ENCODE measurements around the gene APBA3. TPM values are rescaled to one million over a fixed set of nuclear protein-coding genes. Genes with fewer than 3 reads are reported as not detected.

APBA3 gene, protein sequence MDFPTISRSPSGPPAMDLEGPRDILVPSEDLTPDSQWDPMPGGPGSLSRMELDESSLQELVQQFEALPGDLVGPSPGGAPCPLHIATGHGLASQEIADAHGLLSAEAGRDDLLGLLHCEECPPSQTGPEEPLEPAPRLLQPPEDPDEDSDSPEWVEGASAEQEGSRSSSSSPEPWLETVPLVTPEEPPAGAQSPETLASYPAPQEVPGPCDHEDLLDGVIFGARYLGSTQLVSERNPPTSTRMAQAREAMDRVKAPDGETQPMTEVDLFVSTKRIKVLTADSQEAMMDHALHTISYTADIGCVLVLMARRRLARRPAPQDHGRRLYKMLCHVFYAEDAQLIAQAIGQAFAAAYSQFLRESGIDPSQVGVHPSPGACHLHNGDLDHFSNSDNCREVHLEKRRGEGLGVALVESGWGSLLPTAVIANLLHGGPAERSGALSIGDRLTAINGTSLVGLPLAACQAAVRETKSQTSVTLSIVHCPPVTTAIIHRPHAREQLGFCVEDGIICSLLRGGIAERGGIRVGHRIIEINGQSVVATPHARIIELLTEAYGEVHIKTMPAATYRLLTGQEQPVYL
- 13.1 TPM for polyA plus RNA-seq (2013, experiment 1 of 2)
- polyA plus RNA-seq (2013, experiment 2 of 2), result 14.3 TPM

DNA sequence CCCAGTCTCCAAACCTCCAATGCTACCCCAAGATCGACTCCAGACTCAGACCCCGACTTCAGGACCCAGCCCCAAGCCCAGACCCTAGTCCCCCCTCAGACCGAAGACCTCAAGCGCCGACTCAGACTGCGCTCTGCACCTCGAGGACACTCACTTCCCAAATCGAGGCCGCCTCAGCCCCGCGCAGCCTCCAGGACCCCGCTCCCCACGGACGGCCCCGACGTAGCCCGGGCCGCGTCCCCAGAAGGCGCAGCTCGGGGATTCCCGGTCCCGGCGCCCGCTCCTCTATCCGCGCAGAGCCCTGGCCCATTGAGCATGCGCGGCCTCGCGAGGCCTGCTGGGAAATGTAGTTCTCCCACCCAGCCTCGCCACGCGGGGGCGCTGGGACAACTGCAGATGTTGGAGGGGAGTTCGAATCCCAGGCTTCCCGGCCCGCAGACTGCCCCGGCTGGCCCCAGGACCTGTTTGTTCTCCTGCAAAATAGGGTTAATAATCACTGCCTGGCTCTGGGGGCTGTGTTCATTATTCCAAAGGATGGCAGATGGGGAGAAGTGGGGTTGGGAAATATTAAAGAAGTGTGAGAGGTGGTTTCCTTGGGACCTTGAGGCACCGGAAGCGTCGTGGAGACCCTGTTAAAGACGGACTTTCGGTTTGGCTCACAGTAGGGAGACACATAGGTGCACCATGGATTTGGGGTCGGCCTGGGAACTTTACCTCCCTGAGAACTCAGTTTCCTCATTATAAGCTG, at the start of gene APBA3:
APBA3 (minus strand) TSS at position 311 of the 748 bp plus-strand sequence. CDS start 1,428 bp downstream, outside the sequence.
- Histone ChIP-seq H3K23ac (ENCODE audit: low read length) (no peak within 1 kb of the TSS), H3K4me1 (ENCODE audit: control insufficient read depth, low read depth, low read length) (no peaks in the 10 kb centered on the region), H3K4me3 (ENCODE audit: low read length) (peak within 1 kb of the TSS; percentile 96), H3K36me3 (ENCODE audit: control insufficient read depth, insufficient read depth, low read length) (no peaks in the 10 kb centered on the region), H3K56ac (ENCODE audit: low read length) (peak within 1 kb of the TSS; percentile 99), H2BK120ac (ENCODE audit: low read depth, low read length) (no peak within 1 kb of the TSS), H3K4me2 (ENCODE audit: low read length) (peak within 1 kb of the TSS; percentile 90), H3K27me3 (ENCODE audit: insufficient read depth, low read length, poor library complexity) (no peaks in the 10 kb centered on the region), H3K27ac (ENCODE audit: low read depth, low read length) (peak within 1 kb of the TSS; percentile 89), H3K18ac (ENCODE audit: low read length) (peak within 1 kb of the TSS; percentile 75), H2AK5ac (ENCODE audit: low read length) (no peak within 1 kb of the TSS), H2BK15ac (replicated peaks; ENCODE audit: low read depth) (no peak within 1 kb of the TSS), H4K8ac (ENCODE audit: low read depth, low read length) (peak within 1 kb of the TSS; percentile 30), H2BK5ac (ENCODE audit: low read length) (no peak within 1 kb of the TSS), H3K9ac (ENCODE audit: low read length) (peak within 1 kb of the TSS; percentile 99), H3K4ac (ENCODE audit: low read depth, low read length) (peak within 1 kb of the TSS; percentile 39), H3K79me1 (ENCODE audit: low read length) (peaks cover 4% of the 10 kb centered on the region), H3K79me2 (ENCODE audit: control insufficient read depth, insufficient read depth, low read length) (peaks cover 4% of the 10 kb centered on the region), H4K5ac (ENCODE audit: low read length) (no peak within 1 kb of the TSS)
- WGBS (ENCODE audit: extremely low coverage, insufficient coverage, low lambda C conversion rate), result no CpG with 5 or more reads among the region's 45 CpGs
- peak; percentile 93 for DNase-seq

DNA sequence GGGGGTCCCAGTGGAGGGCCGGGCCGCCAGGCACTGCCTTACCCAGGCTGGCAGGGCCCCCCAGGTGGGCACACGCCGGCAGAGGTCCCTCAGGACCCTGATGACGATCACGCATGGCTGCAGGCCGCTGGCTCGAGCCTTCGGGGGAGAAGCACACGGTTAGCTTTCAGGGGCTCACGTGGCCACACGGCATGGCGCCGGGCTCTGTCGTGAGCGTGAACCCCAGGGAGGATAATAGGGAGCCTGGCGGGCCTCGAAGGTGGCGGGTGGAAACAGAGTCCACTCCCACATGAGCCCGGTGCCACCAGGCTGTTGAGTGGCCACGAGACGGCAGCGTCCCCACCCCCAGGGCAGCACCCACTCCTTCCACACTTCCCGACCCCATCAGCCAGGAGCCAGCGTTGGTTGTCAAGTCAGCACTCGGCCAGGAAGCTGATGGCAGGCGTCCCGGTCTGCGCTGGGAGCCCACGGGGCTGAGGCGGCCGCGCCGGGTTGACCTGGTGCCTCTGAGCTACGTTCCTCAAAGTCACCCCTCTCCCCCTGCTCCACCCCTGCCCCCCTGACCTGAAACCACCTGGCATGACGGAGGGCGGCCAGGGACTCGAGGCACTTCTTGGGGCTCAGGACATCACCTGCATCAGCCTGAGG, 49.3 kb upstream of the APBA3 start:
- no peaks in the 10 kb centered on the region for H3K36me3 ChIP-seq (ENCODE audit: control insufficient read depth, insufficient read depth, low read length)
- no peak overlapping the region for H3K4me2 ChIP-seq (ENCODE audit: low read length)
- H3K27me3 ChIP-seq (ENCODE audit: insufficient read depth, low read length, poor library complexity), result no peaks in the 10 kb centered on the region
- no peak overlapping the region for H3K27ac ChIP-seq (ENCODE audit: low read depth, low read length)
- no peak overlapping the region for H4K8ac ChIP-seq (ENCODE audit: low read depth, low read length)
- H3K4me1 ChIP-seq (ENCODE audit: control insufficient read depth, low read depth, low read length), result no peaks in the 10 kb centered on the region
- no peak overlapping the region for H4K5ac ChIP-seq (ENCODE audit: low read length)
- no peak overlapping the region for H2BK5ac ChIP-seq (ENCODE audit: low read length)
- H3K23ac ChIP-seq (ENCODE audit: low read length), result no peak overlapping the region
- no peak for DNase-seq
- H3K4me3 ChIP-seq (ENCODE audit: low read length), result no peak overlapping the region
- no peaks in the 10 kb centered on the region for H3K79me2 ChIP-seq (ENCODE audit: control insufficient read depth, insufficient read depth, low read length)
- no peak overlapping the region for H3K9ac ChIP-seq (ENCODE audit: low read length)
- no peak overlapping the region for H2AK5ac ChIP-seq (ENCODE audit: low read length)
- H2BK15ac ChIP-seq (replicated peaks; ENCODE audit: low read depth), result no peak overlapping the region
- H3K56ac ChIP-seq (ENCODE audit: low read length), result no peak overlapping the region
- H2BK120ac ChIP-seq (ENCODE audit: low read depth, low read length), result no peak overlapping the region
- WGBS (ENCODE audit: extremely low coverage, insufficient coverage, low lambda C conversion rate), result no CpG with 5 or more reads among the region's 38 CpGs
- no peak overlapping the region for H3K18ac ChIP-seq (ENCODE audit: low read length)
- no peaks in the 10 kb centered on the region for H3K79me1 ChIP-seq (ENCODE audit: low read length)
- no peak overlapping the region for H3K4ac ChIP-seq (ENCODE audit: low read depth, low read length)

DNA sequence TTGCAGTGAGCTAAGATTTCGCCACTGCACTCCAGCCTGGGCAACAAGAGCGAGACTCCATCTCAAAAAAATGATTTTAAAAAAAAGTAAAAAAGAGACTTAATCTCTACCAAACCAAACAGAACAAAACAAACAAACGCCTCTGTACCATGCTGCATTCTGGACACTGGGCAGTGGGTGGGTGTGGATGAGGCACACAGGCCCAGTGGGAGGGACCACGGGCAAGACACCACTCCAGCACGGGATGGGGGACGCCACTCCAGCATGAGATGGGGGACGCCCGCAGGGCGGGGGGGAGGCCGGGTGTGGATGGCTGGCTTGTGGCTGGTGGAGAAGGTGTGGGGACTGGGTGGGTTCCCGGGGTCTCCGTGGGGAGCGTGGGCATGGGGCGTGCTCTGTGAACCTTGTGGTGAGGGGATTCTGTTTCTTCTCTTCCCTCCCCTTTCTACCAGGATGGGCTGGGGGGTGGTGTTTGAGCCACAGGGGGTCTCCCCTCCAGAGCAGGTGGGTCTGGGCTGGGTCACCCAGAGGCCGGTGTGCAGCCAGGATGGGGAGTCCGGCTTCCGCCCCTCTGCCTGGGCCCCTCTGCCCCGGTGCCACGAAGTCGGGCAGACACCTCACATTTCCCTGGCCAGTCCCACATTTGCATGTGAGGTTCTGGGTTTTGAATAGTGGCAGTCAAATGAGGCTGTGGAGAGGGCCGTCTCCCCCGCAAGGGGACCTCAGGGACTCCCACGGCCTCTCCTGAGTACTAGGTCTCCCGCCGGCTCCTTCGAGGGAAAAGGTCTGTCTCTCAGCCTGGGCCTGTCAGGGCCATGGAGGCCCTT, 48.6 kb upstream of the APBA3 start:
- no peak overlapping the region for H3K18ac ChIP-seq (ENCODE audit: low read length)
- no peak overlapping the region for H3K9ac ChIP-seq (ENCODE audit: low read length)
- no peaks in the 10 kb centered on the region for H3K79me1 ChIP-seq (ENCODE audit: low read length)
- H2BK5ac ChIP-seq (ENCODE audit: low read length), result no peak overlapping the region
- H4K5ac ChIP-seq (ENCODE audit: low read length), result no peak overlapping the region
- WGBS (ENCODE audit: extremely low coverage, insufficient coverage, low lambda C conversion rate), result no CpG with 5 or more reads among the region's 26 CpGs
- H3K56ac ChIP-seq (ENCODE audit: low read length), result no peak overlapping the region
- H4K8ac ChIP-seq (ENCODE audit: low read depth, low read length), result no peak overlapping the region
- no peaks in the 10 kb centered on the region for H3K27me3 ChIP-seq (ENCODE audit: insufficient read depth, low read length, poor library complexity)
- H3K4ac ChIP-seq (ENCODE audit: low read depth, low read length), result no peak overlapping the region
- no peak overlapping the region for H3K4me2 ChIP-seq (ENCODE audit: low read length)
- no peak overlapping the region for H2AK5ac ChIP-seq (ENCODE audit: low read length)
- no peak overlapping the region for H3K23ac ChIP-seq (ENCODE audit: low read length)
- H2BK15ac ChIP-seq (replicated peaks; ENCODE audit: low read depth), result no peak overlapping the region
- H3K27ac ChIP-seq (ENCODE audit: low read depth, low read length), result no peak overlapping the region
- H3K4me1 ChIP-seq (ENCODE audit: control insufficient read depth, low read depth, low read length), result no peaks in the 10 kb centered on the region
- H3K79me2 ChIP-seq (ENCODE audit: control insufficient read depth, insufficient read depth, low read length), result no peaks in the 10 kb centered on the region
- H3K4me3 ChIP-seq (ENCODE audit: low read length), result no peak overlapping the region
- no peaks in the 10 kb centered on the region for H3K36me3 ChIP-seq (ENCODE audit: control insufficient read depth, insufficient read depth, low read length)
- no peak for DNase-seq
- no peak overlapping the region for H2BK120ac ChIP-seq (ENCODE audit: low read depth, low read length)

DNA sequence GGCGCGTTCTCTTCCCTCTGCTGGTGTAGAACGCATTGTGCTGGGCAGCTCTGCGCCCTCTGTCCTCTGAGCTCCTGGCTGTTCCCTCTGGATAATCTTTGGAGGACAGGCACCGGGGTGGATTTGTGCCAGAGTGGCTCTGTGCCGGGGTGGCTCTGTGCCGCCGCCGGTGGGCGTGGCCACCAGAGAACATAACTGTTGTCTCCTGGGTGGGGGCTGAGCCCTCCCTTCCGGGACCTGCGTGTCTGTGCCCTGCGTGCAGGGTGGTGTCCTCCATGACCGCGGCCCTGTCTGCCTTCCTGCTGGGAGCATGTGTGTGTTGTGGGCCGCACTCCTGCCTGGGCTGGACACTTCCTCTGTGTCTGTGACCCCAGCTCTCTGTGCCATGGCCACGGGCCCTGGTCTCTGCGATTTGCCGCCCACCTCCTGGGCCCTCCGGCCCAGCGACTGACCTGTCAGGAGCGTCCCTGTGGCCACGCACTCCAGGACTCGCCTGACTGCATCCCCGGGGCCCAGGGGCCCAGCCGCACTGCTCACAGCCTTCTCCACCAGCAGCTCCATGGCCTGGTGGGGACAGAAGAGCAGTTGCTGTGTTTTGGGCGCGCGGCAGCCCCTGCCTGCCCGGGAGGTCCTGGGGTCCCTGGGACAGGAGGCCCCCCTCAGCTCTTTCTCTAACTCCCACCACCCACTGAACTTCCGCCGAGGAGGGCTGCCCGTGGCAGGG, 47.1 kb upstream of the APBA3 start:
- Histone ChIP-seq H2BK15ac (replicated peaks; ENCODE audit: low read depth) (no peak overlapping the region), H2AK5ac (ENCODE audit: low read length) (no peak overlapping the region), H3K4me3 (ENCODE audit: low read length) (no peak overlapping the region), H3K4me2 (ENCODE audit: low read length) (no peak overlapping the region), H3K79me1 (ENCODE audit: low read length) (no peaks in the 10 kb centered on the region), H4K8ac (ENCODE audit: low read depth, low read length) (no peak overlapping the region), H2BK5ac (ENCODE audit: low read length) (no peak overlapping the region), H3K79me2 (ENCODE audit: control insufficient read depth, insufficient read depth, low read length) (no peaks in the 10 kb centered on the region), H2BK120ac (ENCODE audit: low read depth, low read length) (no peak overlapping the region), H3K23ac (ENCODE audit: low read length) (no peak overlapping the region), H3K4me1 (ENCODE audit: control insufficient read depth, low read depth, low read length) (no peaks in the 10 kb centered on the region), H3K4ac (ENCODE audit: low read depth, low read length) (no peak overlapping the region), H3K56ac (ENCODE audit: low read length) (no peak overlapping the region), H3K27ac (ENCODE audit: low read depth, low read length) (no peak overlapping the region), H3K36me3 (ENCODE audit: control insufficient read depth, insufficient read depth, low read length) (no peaks in the 10 kb centered on the region), H3K9ac (ENCODE audit: low read length) (no peak overlapping the region), H3K18ac (ENCODE audit: low read length) (no peak overlapping the region), H3K27me3 (ENCODE audit: insufficient read depth, low read length, poor library complexity) (no peaks in the 10 kb centered on the region), H4K5ac (ENCODE audit: low read length) (no peak overlapping the region)
- DNase-seq, result no peak
- no CpG with 5 or more reads among the region's 33 CpGs for WGBS (ENCODE audit: extremely low coverage, insufficient coverage, low lambda C conversion rate)

Measured in mesendoderm (in vitro differentiated cells).